GM19328 (cell line): ENCODE data around the gene VIPR2.
"Not testable (repeated sequence)": the region's sequence is repeated elsewhere in the genome, so short reads cannot be mapped to it uniquely, and the experiment has no call there.

ENCODE experiments used
- ATAC-seq: cut with Tn5 transposase; IDR thresholded peaks from one replicate; pipeline ENCODE4 v1.9.1; 2021; ENCODE audit warnings: mild to moderate bottlenecking, moderate library complexity; ENCODE audit not compliant: unreplicated experiment

The VIPR2 gene

DNA sequence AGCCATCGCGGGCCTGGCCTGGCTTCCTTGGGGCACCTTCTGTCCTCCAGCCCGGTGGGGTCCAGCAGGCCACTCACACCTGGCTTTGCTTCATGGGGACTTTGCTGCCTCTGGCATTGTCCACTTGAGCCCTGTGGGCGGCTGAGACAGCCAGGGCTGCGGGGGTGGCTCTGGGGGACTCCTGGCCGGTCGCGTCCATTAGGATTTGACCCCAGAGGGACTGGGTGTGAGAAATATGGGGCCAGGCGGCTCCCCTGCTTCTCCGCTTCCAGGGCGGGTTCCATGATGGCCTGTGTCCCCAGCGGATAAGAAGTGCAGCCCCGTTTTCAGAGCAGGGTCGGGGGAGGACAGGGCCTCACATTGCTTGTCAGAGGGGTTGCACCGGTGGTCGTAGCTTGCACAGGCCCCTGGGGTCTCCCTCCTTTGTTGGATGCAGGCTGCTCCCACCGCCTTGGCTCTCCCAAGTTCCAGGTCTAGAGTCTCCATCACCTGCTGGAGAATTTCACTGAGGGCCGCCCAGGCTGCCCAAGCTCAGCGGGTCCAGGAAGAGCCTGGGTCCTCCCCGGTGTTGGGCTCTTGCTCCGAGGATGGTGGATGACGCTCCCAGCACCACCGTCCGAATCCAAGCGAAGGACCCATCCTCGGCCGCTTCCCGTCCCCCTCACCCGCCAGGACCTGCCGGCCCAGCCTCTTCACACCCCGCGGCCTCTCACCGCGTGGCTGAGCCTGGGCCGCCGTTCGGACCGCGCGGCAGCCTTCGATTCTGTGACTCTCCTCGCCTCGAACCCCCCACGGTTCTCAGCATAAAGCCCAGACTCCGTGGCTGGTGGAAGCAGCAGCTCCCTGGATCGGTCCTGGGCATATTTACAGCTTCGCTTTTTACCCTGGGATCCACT, 148.2 kb downstream of the VIPR2 start:
- ATAC-seq, result no peak

DNA sequence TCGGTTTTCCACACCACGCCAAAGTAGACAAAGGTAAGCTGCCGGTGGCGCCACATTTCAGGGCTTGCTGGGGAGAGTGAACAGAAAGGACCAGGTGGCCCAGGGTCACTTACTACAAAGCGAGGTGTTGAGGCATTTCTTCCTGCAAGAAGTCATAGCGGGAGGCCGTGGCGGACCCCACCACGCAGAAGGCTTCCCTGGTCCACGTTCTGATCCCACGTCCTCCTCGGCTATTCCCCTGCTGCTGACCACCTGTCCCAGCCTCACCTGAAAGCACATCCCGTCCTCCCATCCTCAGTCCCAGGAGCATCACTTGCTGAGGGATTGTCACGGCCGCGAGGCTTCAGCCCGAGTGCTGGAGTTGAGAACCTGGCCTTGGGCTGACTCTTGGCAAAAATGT, 149.2 kb downstream of the VIPR2 start:
- ATAC-seq, result no peak

DNA sequence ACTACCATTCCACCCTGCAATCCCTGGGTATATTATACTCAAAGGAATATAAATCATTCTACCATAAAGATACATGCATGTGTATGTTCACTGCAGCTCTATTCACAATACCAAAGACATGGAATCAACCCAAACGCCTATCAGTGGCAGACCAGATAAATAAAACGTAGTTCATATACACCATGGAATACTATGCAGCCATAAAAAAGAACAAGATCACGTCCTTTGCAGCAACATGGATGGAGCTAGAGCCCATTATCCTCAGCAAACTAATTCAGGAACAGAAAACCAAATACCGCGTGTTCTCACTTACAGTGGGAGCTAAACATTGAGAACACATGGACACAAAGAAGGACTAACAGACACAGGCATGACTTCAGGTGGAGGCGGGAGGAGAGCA, 150.0 kb downstream of the VIPR2 start:
- no peak for ATAC-seq

DNA sequence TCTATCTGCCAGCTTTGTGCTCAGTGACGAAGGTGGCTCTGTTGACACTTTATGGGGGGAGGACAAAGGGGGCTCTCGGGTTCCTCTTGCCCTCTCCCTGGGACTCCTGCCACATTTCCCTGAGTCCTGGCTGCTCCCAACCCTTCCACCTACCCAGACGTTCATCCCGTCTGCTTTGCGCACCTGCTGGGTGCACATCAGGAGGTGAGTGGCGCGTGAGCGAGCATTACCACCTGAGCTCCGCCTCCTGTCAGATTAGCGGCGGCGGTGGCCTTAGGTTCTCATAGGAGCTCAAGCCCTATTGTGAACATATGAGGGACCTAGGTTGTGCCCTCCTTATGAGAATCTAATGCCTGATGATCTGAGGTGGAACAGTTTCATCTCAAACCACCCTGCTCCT, 151.1 kb downstream of the VIPR2 start:
- ATAC-seq, result no peak

DNA sequence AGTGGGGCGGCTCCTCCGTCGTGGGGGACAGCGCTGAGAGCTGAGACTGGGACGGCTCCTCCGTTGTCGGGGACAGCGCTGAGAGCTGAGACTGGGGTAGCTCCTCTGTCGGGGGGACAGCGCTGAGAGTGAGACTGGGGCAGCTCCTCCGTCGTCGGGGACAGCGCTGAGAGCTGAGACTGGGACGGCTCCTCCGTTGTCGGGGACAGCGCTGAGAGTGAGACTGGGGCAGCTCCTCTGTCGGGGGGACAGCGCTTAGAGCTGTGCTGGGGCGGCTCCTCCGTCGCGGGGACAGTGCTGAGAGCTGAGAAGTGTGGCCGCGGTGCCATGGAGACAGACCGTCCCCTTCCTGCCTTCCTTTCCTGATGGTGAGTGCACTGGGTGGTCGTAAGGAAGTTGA, 151.9 kb downstream of the VIPR2 start:
- no peak for ATAC-seq

DNA sequence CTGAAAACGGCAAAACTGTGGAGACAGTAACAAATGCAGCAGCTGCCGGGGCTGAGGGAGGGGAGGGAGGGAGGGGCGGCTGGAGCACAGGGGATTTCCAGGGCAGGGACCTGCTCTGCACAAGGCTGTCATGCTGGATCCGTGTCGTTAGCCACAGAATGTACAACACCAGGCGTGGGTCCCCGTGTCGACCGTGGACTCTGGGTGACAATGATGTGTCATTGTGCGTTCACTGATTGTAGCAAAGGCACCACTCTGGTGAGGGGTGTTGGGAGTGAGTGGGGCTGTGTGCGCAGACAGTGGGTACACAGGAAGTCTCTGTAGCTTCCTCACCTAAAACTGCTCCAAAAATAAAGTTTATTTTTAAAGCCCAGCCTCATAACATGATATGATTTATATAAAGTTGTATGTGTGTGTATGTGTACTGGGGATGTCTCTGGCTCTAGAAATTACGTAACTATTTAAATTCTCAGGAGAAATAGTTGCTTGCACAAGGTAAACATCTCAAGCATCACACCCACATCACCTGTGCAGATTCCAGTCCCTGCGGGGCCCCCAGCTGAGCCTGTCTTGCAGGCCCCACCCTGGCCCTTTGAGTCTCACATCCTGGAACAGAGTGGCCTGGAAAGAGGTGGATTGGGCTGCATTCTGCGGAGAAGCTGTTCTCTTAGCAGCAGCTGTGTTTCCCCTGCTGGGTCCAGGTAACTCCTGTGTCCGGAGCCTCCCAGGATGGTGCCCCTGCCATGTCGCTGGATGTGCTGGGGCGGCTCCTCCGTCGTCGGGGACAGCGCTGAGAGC, 152.6 kb downstream of the VIPR2 start:
- no peak for ATAC-seq

DNA sequence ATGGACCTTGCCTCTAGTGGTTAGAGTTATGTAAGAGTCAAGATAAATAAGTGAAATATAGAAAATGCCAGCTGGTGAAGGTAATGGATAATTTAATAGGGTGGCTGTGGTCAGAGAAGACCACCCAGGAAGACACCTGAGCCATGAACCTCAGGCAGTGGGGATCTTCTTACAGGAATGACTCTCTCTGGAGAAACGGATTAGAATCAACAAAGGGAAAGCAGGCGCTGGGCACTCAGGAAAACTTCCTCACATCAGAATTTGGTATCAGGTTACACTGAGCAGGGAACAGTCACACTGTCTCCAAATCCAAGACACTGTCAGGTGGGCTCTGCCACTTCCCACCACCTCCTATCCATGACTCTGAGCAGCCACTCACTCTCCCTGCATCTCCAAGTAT, 155.7 kb downstream of the VIPR2 start:
- ATAC-seq, result no peak

DNA sequence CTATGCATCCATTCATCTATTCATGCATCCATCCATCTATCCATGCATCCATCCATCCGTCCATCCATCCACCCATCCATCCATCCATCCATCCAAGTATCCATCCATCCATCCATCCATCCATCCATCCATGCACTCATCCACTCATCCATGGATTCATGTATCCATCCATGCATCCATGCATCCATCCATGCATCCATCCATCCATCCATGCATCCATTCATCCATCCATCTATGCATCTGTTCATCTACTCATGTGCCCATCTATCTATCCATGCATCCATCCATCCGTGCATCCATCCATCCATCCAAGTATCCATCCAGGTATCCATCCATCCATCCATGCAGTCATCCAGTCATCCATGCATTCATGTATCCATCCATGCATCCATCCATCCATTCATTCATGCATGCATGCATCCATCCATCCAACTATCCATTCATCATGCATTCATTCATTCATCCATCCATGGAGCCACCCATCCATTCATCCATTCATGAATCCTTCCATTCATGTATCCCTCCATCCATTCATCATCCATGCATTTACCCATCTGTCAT, 156.3 kb downstream of the VIPR2 start:
- ATAC-seq, result no peak

DNA sequence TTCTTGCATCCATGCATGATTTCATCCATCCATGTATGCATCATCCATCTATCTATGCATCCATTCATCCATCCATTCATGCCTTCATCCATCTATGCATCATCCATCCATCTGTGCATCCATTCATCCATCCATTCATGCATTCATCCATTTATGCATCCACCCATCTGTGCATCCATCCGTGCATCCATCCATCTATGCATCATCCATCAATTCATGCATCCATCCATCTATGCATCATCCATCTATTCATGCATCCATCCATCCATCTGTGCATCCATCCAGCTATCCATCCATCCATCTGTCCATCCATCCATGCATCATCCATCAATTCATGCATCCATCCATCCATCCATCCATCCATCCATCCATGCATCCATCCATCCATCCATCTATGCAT, 157.0 kb downstream of the VIPR2 start:
- no peak for ATAC-seq

DNA sequence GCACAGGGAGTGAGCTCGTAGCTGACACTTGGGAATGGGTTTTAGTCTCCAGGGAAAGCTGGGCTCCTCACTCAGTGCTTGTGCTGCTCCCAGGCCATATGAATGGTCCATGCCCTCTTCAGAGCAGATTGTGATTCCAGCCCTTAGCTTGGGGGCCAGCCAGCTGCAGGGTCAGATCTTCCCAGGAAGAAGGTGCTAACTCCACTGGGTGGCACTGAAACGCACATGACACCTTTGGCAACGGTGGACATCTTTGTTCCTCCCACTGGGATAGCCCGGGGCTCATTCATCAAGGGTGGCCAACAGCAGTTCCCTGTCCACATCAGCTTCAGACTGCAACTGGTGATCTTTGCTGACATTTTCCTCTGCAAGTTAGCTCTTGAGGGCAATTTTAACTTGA, 159.1 kb downstream of the VIPR2 start:
- no peak for ATAC-seq

DNA sequence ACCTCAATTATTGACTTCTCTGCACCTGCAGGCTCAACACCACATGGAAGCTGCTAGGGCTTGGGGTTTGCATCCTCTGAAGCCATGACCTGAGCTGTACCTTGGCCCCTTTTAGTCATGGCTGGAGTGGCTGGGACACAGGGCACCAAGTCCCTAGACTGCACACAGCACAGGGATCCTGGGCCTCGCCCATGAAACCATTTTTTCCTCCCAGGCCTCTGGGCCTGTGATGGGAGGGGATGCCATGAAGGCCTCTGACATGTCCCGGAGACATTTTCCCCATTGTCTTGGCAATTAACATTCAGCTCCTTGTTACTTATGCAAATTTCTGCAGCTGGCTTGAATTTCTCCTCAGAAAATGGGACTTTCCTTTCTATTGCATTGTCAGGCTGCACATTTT, 160.7 kb downstream of the VIPR2 start:
- not testable (repeated sequence) for ATAC-seq

DNA sequence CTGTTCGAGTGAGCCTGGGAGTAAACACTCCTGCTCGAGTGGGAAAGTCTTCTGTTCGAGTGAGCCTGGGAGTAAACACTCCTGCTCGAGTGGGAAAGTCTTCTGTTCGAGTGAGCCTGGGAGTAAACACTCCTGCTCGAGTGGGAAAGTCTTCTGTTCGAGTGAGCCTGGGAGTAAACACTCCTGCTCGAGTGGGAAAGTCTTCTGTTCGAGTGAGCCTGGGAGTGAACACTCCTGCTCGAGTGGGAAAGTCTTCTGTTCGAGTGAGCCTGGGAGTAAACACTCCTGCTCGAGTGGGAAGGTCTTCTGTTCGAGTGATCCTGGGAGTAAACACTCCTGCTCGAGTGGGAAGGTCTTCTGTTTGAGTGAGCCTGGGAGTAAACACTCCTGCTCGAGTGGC, 162.6 kb downstream of the VIPR2 start:
- ATAC-seq, result not testable (repeated sequence)

DNA sequence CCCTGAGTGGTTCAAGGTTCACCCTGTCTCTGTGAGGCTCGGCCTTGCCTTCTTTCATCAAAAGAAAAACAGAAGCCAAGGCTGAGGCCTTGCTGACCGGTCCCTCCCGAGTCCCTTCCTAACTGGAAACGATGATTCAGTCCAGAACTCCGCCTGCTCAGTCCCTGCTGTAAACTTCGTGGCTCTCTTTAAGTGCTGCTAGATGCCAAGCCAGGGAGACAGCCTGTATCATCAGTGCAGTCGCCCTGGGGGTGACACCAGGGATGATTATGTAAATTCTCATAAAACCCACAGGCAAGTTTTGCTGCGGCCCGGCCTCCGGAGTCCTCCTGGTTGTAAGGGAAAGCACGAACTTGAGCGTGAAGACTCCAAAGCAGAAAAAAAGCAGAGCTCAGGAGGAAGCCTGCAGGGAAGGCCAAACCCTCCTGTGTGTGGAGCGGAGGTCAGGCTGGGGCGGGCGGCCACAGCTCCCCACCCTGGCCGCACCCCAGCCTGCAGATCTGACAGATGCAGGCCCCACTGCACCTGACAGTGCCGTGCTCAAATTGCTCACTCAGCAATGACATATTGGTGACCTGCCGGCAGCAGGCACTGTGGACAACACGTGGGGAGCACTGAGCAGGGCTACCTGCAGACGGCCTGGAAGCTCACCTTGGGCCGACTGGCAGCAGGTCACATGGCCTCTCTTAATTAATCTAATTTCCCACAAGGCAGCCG, 164.9 kb downstream of the VIPR2 start:
- no peak for ATAC-seq

DNA sequence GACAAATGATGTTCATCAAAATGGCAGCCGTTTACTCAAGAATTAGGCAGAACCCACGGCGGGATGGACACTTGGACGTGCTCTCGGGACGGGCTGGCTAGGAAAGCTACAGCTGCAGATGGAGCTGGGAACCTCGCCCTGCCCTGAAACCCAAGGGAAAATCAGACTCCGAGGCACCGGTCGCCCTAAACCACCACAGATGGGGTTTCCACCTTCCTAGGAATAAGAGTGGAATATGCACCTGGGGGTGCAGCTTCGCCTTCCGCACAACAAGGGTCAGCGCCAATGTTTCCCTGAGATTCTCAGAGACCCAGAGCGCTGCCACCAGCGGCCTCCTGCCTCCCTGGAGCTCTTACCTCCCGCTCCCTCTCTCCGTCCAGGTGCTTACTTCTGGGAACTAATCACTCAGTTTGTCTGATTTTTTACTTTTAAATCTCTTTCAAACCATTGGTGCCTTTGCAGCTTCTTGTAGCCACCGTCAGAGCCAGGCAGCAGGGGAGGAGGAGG, 165.6 kb downstream of the VIPR2 start:
- ATAC-seq, result no peak
